ENCODE results near the gene PSME1.
A peak's percentile ranks its signal among the peaks of the same experiment; 100 is the strongest.

DNA sequence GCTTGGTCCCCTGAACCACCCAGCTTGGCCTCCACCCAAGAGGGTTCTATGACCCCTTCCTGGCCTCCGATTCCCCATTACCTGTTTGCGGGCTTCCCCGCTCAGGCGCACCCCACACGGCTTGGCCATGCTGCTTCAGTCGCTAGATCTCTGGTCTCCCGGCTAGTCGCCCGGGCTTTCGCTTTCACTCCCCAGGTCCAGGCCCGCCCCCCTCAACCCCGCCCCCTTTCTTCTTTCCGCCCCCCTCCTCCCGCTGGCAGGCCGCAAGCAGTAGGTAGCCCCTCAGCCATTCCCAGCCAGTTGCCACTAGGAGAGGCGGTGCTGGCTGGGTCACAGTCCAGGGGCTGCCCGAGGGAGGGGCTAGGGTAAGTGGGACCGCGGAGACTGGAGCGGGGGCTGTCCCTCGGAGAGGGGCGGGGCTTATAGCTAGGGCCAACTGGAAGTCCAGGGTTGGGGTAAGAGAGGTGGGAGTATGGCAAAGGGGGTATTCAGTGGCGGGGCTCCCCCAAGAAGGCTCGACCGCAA, 10.5 kb downstream of the PSME1 start, which contains the start of gene PSME2:
- TF ChIP-seq, protein P1, sequence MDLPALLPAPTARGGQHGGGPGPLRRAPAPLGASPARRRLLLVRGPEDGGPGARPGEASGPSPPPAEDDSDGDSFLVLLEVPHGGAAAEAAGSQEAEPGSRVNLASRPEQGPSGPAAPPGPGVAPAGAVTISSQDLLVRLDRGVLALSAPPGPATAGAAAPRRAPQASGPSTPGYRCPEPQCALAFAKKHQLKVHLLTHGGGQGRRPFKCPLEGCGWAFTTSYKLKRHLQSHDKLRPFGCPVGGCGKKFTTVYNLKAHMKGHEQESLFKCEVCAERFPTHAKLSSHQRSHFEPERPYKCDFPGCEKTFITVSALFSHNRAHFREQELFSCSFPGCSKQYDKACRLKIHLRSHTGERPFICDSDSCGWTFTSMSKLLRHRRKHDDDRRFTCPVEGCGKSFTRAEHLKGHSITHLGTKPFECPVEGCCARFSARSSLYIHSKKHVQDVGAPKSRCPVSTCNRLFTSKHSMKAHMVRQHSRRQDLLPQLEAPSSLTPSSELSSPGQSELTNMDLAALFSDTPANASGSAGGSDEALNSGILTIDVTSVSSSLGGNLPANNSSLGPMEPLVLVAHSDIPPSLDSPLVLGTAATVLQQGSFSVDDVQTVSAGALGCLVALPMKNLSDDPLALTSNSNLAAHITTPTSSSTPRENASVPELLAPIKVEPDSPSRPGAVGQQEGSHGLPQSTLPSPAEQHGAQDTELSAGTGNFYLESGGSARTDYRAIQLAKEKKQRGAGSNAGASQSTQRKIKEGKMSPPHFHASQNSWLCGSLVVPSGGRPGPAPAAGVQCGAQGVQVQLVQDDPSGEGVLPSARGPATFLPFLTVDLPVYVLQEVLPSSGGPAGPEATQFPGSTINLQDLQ (CRISPR knock-in tag; IDR thresholded peaks at IDR 0.05), result no peak
- peak; percentile 10; the same call in 1 of the 2 replicates for TF ChIP-seq CAMTA2 (CRISPR knock-in tag; IDR thresholded peaks at IDR 0.05; ENCODE audit: borderline replicate concordance)
- no peak for TF ChIP-seq SP2 (CRISPR knock-in tag; IDR thresholded peaks at IDR 0.05)
- TF ChIP-seq, protein P2, sequence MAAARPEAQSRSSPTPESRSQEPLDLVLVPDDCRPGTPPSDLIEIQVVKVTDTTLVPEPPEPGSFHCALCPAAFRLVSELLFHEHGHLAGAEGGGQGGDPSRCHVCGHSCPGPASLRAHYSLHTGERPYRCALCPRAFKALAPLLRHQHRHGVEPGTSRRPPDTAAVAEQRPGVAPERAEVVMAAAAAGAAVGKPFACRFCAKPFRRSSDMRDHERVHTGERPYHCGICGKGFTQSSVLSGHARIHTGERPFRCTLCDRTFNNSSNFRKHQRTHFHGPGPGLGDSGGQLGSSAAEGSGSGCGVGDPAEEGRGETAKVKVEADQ (CRISPR knock-in tag; IDR thresholded peaks at IDR 0.05; ENCODE audit: borderline replicate concordance), result peak; percentile 24; the same call in 1 of the 2 replicates
- peak; percentile 97 for TF ChIP-seq POLR2AphosphoS5 (IDR thresholded peaks at IDR 0.05; ENCODE audit: low read depth, low read length)
- TF ChIP-seq RFX5 (IDR thresholded peaks at IDR 0.05; ENCODE audit: low read depth, low read length), result no peak

Data from HepG2 (cell line).